GM21447 (cell line): ENCODE measurements around the gene MCM10.
"Not testable (repeated sequence)": the region's sequence is repeated elsewhere in the genome, so short reads cannot be mapped to it uniquely, and the experiment has no call there.

ENCODE experiments used
- ATAC-seq: cut with Tn5 transposase; IDR thresholded peaks from one replicate; pipeline ENCODE4 v1.9.1; 2021; ENCODE audit not compliant: unreplicated experiment

Gene MCM10

DNA sequence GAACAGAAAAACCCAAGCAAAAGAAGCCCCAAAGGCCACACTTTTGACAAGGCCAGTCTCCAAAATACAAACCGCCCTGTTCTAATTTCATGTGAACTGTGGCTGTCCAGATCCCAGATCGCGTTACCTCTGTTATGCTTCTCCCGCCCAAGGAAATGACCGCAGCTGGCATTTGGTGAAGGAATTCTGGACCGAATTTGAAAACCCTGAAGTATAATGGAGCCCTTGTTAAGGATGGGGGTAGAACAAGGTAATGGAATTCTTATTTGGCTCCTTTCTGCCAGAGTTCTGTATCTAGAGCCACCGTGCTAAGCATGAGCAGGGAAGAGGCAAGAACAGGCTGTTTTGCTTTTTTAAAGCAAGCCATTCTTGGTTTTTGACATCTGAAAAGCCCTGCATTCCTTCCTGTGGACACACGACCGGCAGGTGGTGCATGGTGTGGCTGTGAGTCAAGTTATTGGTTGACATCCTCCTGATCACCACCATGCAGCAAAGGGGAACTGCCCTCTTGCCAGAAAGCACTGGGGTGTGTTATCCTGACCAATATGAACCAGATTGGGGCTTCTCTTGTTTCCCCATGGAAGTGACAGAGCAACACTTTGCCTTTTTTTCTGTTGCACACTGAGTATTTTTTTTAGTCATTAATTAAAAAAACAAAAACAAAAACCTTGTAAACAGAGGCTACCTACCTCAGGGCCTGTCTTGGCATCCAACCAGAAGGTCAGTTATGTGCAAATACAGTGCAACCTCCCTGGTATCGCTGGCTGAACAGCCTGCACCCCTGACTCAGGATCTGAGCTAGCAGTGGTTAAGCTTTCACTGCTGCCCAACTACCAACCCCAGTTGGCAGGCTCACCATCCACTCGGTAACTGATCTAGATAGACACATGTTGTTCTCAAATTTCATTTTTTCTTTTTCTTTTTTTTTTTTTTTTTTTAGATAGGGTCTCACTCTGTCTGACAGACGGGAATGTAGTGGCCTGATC, 58.6 kb downstream of the MCM10 start:
- no peak for ATAC-seq

DNA sequence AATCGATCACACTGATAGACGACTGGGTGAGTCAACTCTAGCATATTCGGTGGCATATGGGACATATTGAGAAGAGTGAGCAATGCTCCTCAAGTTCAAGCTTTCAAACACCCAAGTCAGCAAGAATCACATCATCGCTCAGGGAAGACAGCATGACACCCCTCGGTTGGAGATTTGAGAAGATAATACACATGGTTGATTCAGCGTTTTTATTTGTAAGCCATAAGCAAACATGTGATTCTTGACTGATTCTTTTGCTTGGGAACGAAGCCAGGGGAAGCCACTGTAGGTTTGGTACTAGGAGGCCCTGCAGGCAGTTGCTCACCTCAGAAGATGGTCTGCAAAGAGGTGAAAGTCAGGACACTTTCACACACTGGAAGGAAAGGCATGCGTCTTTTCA, 60.2 kb downstream of the MCM10 start:
- ATAC-seq: no peak

DNA sequence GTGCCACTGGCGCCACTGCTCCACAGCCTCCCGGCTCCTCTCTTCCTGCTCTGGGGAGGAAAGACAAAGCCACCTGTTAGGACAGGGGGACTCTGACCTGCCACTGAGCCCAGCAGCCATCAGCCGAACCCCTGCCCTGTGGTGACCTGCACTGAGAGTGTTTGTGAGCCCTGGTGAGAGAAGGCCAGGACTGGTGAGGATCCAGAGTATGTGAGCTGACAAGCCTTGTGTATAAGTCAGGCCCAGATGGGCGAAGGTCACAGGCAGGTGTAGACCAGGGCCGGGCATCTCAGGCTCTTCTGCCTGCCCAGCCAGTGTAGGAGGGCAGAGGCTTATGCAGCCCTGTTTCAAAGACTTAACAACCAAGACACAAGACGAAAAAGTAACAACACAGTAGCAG, 60.8 kb downstream of the MCM10 start:
- no peak for ATAC-seq

DNA sequence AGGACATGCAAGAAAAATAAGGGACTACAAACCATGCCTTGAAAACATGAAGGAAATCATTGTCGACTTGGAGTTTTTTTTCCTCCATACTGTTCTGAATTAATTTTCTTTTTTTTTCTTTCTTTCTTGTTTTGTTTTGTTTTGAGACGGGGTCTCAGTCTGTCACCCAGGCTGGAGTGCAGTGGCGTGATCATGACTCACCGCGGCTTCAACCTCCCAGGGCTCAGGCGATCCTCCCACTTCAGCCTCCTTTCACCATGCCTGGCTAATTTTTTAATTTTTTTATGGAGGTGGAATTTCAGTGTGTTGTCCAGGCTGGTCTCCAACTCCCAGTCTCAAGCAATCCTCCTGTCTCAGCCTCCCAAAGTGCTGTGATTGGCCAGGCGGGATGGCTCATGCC, 61.2 kb downstream of the MCM10 start:
- ATAC-seq: no peak

DNA sequence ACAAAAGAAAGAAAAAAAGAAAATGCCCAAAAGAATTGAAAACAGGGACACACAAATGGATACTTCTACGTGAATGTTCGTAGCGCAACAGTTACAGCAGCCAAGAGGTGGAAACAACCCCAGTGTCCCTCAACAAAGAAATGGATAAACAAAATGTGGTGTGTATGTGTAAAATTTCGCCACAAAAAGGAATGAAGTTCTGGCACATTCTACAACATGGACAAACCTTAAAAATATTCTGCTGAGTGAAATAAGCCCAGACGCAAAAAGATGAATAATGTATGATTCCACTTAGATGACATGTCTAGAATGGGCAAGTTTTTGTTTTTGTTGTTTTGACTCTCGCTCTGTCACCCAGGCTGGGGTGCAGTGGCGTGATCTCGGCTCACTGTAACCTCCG, 61.9 kb downstream of the MCM10 start:
- ATAC-seq: no peak

DNA sequence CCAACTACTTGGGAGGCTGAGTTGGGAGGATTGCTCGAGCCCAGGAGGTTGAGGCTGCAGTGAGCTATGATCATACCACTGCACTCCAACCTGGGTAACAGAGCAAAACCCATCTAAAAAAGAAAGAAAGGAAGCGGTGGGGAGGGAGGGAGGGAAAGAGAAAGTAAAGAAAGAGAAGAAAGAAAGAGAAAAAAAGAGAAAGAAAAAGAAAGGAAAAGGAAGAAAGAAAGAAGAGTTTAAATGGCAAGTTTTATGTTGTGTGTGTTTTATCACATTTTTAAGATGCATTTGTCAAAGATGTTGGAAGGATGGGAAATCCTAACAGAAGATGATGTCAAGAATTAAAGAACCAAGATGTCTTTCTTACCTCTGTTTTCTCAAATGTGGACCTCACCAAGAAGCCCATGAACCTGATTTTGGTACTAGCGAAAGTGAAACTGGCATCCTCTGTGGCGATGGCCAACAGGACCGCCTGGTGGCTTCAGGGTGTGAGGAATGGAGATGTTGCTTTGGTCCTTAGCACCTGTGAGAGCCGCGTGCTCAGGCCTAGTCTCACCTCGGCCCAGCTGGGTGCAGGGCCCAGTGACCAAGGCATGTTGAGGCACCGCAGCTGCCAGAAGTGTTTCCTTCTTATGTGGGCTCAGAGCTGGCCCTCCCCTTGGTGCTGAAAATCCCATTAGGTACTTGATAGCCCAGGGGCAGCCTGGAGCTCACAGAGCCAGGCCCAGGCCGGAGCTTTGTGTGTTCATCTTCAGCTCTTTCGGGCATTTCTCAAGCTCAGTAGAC, 63.0 kb downstream of the MCM10 start:
- ATAC-seq: no peak

DNA sequence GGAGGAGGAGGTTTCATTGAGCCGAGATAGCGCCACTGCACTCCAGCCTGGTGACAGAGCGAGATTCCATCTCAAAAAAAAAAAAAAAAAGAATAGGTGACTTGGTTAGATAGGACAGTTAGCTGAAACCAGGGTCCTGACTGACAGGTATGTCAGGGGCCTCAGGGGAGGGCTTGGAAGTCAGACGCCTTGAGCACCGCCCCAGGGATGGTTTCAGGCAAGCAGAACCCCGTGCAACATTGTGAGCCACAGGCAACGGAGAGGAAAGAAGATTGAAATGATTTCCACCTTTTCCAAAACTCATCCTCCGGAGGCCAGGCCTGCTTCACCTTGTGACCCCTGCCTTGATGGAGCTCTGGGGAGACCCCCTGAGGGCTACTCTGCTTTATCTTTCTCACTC, 64.2 kb downstream of the MCM10 start:
- ATAC-seq: no peak

DNA sequence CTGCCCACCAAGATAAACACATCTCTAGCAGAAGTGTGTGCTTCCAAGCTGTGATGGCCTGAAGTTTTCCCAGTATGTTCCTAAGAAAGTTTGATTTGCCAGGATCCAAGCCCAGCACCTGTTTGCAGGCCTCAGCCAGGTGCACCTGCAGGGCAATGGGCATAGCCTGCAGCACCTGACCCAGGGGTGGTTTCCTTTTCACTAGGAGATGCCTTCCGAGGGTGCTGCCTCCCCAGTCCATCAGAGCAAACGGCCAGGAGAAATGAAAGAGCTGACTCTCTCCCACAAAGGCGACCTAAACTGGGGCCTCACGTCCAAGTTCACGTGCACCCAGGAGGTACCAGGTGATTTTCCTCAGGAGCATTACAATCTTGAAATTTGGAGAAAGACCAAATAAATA, 65.7 kb downstream of the MCM10 start:
- ATAC-seq: no peak

DNA sequence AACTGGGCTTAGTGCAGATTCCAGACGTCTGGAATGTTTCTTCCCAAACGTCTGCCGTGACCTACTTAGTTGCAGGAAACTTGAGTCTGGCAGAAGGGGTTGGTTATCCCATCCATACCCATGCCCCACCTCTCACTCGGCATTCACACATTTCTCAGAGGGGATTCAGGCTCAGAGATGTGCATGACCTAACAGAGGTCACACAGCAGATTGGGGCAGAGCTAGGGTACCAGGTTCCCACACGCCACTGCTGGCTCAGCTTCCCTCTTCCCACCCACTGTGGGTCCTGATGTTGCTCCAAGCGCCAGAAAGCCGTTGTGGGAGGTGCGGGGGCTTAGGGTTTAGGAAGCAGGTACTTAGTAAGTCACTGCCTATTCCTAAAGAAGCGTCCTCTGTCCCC, 69.8 kb downstream of the MCM10 start:
- ATAC-seq: no peak

DNA sequence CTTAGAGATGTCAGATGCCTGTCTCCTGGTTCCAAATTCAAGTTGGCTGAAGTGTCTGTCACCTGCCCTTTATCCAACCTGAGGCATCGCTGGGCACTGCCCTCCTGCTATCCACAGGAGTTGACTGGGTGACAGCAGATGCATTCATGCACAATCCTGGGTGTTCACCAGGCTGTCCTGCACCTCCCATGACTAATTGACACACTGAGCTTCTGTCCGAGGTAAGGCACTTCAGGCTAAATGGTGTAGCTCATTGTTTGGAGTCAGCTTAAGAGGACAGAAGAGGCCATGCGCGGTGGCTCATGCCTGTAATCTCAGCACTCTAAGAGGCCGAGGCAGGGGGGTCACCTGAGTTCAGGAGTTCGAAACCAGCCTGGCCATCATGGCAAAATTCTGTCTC, 70.5 kb downstream of the MCM10 start:
- no peak for ATAC-seq

DNA sequence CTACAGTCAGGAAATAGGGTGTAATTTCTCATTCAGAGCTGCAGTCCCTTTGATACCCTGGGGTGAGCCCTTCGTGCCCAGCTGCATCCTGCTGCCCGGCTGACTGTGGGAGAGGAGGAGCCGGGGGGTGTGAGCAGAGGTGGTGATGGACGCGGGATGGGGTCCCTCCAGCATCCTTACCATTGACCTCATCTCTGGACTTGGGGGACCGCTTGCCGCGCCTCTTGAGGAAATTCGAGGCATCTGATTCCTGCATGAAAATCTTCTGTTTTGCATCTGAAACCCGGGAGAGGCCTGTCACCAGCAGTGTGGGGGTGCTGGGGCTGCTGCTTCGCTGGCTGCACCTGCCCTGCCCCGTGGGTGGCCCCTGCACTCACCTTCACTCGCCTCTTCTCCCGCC, 72.0 kb downstream of the MCM10 start:
- ATAC-seq: no peak

DNA sequence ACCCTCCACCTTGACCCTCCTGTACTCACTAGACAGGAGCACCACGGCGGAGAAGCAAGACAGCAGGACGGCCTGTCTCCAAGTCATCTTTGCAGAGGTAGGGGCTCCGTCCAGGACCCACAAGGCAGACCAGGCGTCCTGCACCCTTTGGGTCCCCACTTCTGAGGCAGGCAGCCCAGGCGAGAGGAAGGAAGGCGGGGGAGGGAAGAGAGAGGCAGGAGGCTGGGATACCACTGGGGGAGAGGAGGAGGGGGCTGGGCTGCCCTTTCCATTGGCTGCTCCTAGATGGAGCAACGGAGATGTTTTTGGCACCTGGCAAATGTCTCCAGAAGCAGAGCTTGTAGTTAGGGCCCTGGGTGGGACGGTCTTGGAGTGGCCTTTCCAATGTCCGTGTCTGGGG, 72.8 kb downstream of the MCM10 start, which contains the start of gene UCMA:
Gene UCMA, minus strand, starts transcription at position 203 of the 400 bp plus-strand sequence. Its CDS starts 116 bp downstream, at position 87.
- ATAC-seq: no peak

DNA sequence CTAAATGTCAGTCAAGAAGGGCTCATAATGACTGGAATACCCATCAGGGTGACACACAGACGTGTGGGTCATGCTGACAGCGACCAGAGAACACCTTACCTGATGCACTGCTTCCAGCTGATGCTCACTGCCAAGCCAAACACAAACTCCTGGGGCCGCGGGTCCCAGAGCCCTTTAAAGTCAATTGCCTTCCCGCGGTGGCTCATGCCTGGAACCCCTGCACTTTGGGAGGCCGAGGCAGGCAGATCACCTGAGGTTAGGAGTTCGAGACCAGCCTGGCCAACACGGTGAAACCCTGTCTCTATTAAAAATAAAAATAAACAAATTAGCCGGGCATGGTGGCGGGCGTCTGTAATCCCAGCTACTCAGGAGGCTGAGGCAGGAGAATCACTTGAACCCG, 73.4 kb downstream of the MCM10 start:
- ATAC-seq: not testable (repeated sequence)

DNA sequence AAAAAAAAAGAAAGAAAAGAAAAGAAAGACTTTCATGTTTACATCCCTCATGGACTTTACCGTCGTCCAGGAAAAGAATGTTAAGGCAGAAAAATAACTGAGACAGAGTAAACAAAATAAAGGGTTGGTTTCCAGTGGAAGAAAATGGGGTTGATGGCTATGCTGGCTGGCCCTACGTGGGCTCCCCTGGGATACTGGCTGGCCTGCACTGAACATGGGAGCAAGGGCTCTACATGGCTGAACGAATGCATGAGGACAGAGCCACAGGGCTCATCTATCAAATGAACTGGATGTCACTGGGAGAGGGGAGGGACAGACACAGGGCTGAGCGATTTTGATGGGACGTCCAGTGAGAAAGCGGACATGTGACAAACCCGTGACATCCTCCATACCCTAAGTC, 75.3 kb downstream of the MCM10 start:
- ATAC-seq: no peak

DNA sequence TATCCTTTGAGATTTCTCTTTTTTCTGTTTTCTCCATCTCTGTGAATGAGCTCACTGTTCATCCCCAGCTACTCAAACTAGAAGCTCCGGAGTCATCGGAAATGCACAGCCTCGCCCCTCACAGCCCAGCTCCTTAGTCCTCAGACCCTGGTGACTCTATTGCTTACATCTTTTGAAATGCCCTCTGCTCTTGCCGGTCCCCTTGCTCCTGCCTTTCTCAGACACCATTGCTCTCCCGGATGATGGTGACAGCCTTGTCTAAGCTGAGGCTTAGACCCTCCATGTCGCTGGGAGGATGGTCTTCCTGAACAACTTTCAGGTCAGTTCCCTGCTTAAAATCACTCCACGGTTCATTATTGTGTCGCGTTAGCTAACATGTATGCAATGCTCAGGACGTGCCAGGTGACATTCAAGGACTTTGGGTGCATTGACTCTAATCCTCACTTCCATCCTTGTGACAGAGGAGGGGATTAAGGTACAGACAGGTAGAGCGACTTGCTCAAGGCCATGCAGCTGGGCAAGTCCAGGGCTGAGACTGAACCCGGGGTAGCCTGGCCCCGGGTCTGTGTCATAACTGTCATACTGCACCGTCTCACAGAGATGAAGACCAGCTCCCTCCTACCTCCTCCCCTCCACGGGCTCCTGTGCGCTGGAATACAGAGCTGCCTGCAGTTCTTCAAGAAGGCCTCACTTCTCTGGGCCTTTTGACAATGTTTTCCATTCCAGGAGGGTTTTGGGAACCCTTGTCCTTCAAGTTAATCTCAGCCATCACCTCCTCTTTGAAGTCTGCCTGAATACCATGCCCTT, 77.1 kb downstream of the MCM10 start:
- ATAC-seq: no peak

DNA sequence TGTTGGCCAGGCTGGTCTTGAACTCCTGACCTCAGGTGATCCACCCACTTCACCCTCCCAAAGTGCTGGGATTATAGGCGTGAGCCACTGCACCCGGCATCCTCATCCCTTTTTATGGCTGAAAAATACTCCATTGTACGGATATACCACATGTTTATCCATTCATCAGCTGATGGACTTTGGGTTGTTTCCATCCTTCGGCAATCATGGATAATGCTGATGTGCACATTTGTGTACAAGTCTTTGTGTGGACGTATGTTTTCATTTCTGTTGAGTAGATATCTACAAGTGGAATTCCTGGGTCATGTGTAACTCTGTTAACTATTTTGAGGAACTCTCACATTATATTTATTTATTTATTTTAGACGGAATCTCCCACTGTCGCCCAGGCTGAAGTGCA, 78.6 kb downstream of the MCM10 start:
- no peak for ATAC-seq

DNA sequence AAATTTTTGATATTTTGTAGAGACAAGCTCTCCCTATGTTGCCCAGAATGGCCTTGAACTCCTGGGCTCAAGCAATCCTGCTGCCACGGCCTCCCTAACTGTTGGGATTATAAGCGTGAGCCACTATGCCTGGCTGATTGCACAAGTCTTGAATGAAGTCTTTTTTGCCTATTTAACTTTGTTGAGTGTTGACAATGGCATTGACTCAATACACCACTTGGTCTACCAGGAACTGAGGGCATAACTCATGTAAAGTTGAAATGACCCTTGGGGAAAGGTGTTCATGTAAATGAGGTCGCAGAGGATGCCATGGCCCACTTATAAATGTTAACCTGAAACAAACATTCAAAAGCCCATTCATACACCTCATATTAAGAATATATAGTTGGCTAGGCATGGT, 80.3 kb downstream of the MCM10 start:
- no peak for ATAC-seq

DNA sequence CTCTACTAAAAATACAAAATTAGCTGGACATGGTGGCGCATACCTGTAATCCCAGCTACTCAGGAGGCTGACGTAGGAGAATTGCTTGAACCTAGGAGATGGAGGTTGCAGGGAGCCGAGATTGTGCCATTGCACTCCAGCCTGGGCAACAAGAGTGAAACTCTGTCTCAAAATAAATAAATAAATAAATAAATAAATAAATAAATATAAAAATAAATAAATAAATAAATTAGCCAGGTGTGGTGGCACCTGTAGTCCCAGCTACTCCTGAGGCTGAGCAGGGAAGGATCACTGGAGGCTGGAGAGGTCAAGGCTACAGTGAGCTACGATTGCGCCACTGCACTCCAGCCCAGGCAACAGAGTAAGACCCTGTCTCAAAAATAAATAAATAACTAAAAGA, 80.9 kb downstream of the MCM10 start:
- not testable (repeated sequence) for ATAC-seq

DNA sequence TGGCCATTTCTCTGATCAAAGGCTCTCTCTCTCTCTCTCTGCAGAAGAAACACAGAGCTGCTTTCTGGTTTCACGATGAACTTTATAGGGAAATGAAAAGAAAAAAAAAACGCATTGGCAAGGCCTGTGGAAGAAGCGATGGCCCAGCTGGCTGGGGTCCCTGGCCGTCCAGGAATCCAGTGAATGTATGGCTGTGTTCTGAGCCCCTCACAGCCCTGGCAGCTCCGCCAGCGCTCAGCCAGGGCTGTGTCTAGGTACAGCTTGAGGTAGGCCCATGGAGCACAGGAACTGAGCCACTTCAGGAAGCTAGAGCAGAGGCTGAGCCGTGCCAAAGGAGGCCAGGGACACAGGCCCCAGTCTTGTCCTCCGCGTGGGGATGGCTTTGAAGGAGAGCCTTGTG, 85.9 kb downstream of the MCM10 start:
- ATAC-seq: no peak

DNA sequence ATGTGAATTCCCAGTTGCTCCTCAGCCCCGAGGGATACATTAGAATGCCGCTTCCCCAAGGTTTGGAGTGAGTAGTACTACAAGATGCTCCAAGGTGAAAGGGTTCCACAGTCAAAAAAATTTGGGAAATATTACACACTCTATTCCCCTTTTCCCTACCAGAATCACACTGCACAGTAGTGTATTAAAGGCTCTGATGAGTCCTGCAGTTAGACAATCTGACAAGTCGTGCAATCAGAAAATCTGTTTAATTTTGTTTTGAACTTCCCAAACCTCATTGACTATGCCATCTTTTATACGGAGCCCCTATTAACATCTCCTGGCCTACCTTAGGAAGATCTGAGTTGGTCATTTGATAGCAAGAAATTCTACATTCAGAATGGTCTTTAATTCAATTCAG, 86.4 kb downstream of the MCM10 start:
- ATAC-seq: no peak

DNA sequence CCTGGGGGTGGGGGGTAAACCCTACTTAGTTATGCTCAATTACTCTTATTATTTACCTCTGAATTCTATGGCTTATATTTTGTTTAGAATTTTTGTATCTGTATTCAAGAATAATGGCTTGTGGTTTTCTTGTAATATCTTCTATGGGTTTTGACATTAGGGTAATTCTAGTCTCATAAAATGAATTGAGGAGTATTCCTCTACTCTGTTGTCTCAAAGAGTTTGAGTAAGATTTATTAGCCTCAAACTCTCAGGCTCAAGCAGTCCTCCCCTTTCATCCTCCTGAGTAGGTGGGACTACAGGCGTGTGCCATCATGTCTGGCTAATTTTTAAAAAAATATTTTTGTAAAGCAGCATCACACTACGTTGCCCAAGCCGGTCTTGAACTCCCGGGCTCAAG, 92.4 kb downstream of the MCM10 start:
- ATAC-seq: no peak
